ENCODE results near the gene NTMT1. TPM values are rescaled to one million over a fixed set of nuclear protein-coding genes. Genes with fewer than 3 reads are reported as not detected.

NTMT1 gene, protein sequence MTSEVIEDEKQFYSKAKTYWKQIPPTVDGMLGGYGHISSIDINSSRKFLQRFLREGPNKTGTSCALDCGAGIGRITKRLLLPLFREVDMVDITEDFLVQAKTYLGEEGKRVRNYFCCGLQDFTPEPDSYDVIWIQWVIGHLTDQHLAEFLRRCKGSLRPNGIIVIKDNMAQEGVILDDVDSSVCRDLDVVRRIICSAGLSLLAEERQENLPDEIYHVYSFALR
- 10 to 100 TPM in 4 of 5 donors, 1 to 10 TPM in 1; 1.7 to 29.8 (median 16.1) TPM for total RNA-seq
- 10 to 100 TPM; 40.2 to 68.4 (median 45.8) TPM for polyA plus RNA-seq
- long read RNA-seq, donor 1, partial matches to known transcripts: 0 of 5 reads
- long read RNA-seq, donor 1, other reads (novel, unspliced or antisense): 0 of 5 reads
- long read RNA-seq, donor 2, partial matches to known transcripts: 0 of 9 reads
- long read RNA-seq, donor 2, other reads (novel, unspliced or antisense): 0 of 9 reads
- long read RNA-seq, donor 3, partial matches to known transcripts: 0 of 2 reads
- long read RNA-seq, donor 3, other reads (novel, unspliced or antisense): 0 of 2 reads
- long read RNA-seq, donor 4: 0 reads
- long read RNA-seq, donor 5, transcript NTMT1-203 (4 exons, 1,315 nt): major isoform, 10 of 13 reads
- long read RNA-seq, donor 5, partial matches to known transcripts: 0 of 13 reads
- long read RNA-seq, donor 5, other reads (novel, unspliced or antisense): 0 of 13 reads
- long read RNA-seq, donor 6, transcript NTMT1-203 (4 exons, 1,315 nt): major isoform, 12 of 26 reads
- long read RNA-seq, donor 6, partial matches to known transcripts: 6 of 26 reads
- long read RNA-seq, donor 6, other reads (novel, unspliced or antisense): 0 of 26 reads
- long read RNA-seq, donor 7, transcript NTMT1-203 (4 exons, 1,315 nt): major isoform, 5 of 7 reads
- long read RNA-seq, donor 7, partial matches to known transcripts: 0 of 7 reads
- long read RNA-seq, donor 7, other reads (novel, unspliced or antisense): 0 of 7 reads
- long read RNA-seq, donor 8, partial matches to known transcripts: 0 of 7 reads
- long read RNA-seq, donor 8, other reads (novel, unspliced or antisense): 0 of 7 reads
- long read RNA-seq, donor 9, partial matches to known transcripts: 18 of 25 reads
- long read RNA-seq, donor 9, other reads (novel, unspliced or antisense): 0 of 25 reads
- long read RNA-seq, donor 10, partial matches to known transcripts: 0 of 6 reads
- long read RNA-seq, donor 10, other reads (novel, unspliced or antisense): 0 of 6 reads

DNA sequence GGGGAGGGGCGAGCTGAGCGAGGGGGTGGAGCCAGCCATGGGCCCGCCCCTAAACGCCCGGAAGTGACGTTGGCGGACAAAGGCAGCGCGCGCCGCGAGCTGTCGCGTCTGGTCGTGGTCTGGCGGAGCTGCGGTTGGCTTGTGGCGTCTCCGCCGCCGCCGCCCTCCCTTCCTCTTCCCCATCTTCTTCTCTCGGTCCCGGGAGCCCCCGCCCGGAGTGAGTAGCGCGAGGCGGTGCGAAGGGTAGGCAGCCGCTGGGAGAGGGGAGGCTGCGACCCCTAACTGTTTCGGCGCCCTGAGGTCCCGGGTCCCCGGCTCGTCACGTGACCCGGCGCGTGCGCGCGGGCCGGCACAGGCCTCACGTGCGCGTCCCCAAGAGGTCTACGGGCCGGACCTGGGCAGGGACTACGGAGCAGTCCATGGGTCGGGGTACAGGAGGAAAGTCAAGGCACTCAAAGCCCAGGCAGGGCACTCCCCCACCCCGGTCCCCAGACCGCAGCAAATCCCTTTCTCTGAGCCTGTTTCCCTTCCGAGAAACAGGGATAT, at the start of gene NTMT1:
Gene NTMT1 (plus strand): TSS at position 85 of the 546 bp plus-strand sequence. CDS start 6,541 bp downstream, outside the sequence.
- peak; percentile 97 to 99 (median 99) for TF ChIP-seq POLR2AphosphoS5 (IDR thresholded peaks at IDR 0.05)
- no peak for TF ChIP-seq EP300 (IDR thresholded peaks at IDR 0.05)
- TF ChIP-seq, protein P1, sequence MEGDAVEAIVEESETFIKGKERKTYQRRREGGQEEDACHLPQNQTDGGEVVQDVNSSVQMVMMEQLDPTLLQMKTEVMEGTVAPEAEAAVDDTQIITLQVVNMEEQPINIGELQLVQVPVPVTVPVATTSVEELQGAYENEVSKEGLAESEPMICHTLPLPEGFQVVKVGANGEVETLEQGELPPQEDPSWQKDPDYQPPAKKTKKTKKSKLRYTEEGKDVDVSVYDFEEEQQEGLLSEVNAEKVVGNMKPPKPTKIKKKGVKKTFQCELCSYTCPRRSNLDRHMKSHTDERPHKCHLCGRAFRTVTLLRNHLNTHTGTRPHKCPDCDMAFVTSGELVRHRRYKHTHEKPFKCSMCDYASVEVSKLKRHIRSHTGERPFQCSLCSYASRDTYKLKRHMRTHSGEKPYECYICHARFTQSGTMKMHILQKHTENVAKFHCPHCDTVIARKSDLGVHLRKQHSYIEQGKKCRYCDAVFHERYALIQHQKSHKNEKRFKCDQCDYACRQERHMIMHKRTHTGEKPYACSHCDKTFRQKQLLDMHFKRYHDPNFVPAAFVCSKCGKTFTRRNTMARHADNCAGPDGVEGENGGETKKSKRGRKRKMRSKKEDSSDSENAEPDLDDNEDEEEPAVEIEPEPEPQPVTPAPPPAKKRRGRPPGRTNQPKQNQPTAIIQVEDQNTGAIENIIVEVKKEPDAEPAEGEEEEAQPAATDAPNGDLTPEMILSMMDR (IDR thresholded peaks at IDR 0.05): no peak
- peak in 2 of 4 donors; percentile 91 to 93 for TF ChIP-seq POLR2A (IDR thresholded peaks at IDR 0.05)
- no peaks in the 10 kb centered on the region for H3K9me3 ChIP-seq
- H3K4me1 ChIP-seq: peaks cover 44 to 68% (median 55%) of the 10 kb centered on the region in 4 donors
- peak within 1 kb of the TSS; percentile 94 to 98 (median 96) for H3K27ac ChIP-seq
- 0% methylated on average over 54 to 55 of the region's 55 CpGs for WGBS, 5 donors
- DNase-seq: peak; percentile 89 to 96
- intact Hi-C loops (cut with DNase I; ENCODE audit: low total_unique reads): no loop called here
- H3K36me3 ChIP-seq: peaks cover 0 to 4% (median 0%) of the 10 kb centered on the region in 4 donors
- peak within 1 kb of the TSS; percentile 81 to 90 (median 88) for H3K4me3 ChIP-seq
- H3K27me3 ChIP-seq: no peaks in the 10 kb centered on the region

DNA sequence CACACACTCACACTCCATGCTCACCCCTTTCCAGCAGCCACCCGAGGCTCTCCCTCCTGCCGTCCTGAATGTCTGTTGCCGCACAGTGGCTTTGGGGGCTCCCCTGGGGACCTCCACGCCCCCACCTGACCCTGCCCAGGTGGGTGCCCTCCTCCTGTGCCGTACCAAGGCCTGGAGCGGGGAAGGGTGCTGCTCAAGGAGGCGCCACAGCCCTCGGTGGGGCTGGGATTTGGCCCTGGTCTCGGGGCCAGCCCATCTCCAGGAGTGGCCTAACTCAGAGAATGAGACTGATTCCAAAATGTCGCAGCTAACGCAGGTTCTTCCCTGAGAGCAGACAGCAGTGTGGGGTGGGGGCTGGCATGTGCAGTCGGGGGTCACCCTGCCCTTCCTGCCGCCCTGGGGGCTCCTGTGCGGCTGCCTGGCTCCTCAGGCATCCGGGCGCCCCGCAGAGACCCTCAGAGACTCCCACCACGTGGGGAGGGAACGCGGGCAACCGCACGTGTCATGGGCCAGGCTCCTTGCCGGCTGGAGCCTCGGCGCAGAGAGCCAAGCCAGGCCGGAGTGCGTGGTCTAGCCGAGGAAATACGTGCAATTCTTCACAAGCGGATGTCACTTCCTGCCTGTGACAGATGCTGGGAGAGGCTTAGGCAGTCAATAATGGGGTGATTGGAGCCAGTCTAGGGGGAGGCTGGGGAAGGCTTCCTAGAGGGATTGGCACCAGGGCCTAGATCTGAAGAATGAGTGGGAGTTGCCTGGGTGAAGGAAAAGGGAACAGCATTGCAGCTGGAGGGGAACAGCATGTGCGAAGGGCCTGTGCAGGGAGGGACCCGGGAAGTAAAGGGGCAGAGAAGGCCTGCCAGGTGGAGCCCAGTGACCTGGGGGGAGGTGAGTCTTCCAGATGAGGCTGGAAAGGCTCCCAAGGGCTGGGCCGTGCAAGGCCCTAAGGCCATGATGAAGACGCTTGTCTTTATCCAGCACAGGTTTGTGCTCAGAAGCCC, 49.1 kb upstream of the NTMT1 start:
- Histone ChIP-seq H3K27me3 (no peaks in the 10 kb centered on the region), H3K4me1 (peaks cover 0 to 7% (median 1%) of the 10 kb centered on the region in 4 donors), H3K9me3 (no peaks in the 10 kb centered on the region), H3K27ac (peak overlapping the region in 1 of 5 donors; percentile 35), H3K4me3 (no peak overlapping the region), H3K36me3 (no peaks in the 10 kb centered on the region)
- peak in 1 of 2 donors; percentile 69 for DNase-seq
- intact Hi-C loops (cut with DNase I; ENCODE audit: low total_unique reads): no loop called here
- WGBS, 5 donors: 70 to 84% (median 79%) methylated on average over 30 to 34 of the region's 34 CpGs
- TF ChIP-seq POLR2A (IDR thresholded peaks at IDR 0.05): no peak
- TF ChIP-seq POLR2AphosphoS5 (IDR thresholded peaks at IDR 0.05): peak in 1 of 3 donors; percentile 8

DNA sequence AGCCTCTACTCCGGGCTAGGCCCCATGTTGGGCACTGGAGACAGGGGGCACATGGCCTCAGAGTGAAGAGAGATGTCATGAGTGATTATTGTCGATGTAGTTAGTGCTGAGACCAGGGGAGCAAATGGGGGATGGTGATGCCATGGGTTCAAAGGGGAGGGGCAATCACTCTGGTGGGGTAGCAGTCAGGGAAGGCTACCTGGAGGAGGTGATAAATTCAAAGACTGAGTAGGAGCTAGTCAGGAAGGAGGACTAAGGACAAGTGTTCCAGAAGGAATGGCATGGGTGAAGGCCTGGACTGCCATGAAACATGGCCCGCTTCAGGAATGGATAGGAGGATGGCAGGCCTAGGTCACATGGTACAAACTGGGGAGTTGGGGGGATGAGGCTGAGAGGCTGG, 46.7 kb upstream of the NTMT1 start:
- TF ChIP-seq POLR2A (IDR thresholded peaks at IDR 0.05) (no peak), POLR2AphosphoS5 (IDR thresholded peaks at IDR 0.05) (no peak), EP300 (IDR thresholded peaks at IDR 0.05) (no peak)
- TF ChIP-seq, protein P1 (IDR thresholded peaks at IDR 0.05): no peak
- Histone ChIP-seq H3K27me3 (no peaks in the 10 kb centered on the region), H3K9me3 (no peaks in the 10 kb centered on the region), H3K4me1 (peaks cover 0 to 7% (median 1%) of the 10 kb centered on the region in 4 donors), H3K4me3 (no peak overlapping the region), H3K27ac (no peak overlapping the region), H3K36me3 (no peaks in the 10 kb centered on the region)
- DNase-seq: no peak
- WGBS, 5 donors: 91 to 100% (median 96%) methylated on average over 3 of the region's 3 CpGs
- intact Hi-C loops (cut with DNase I; ENCODE audit: low total_unique reads): no loop called here
